Right lobe of liver (tissue), 4 donors: ENCODE measurements around the gene CLEC7A.

Experiments
- POLR2A ChIP-seq: fragments of 450-650 bp; IDR thresholded peaks from one replicate; pipeline ENCODE4 v1.6.1; 2017; ENCODE audit warnings: antibody characterized with exemption, mild to moderate bottlenecking
- TF ChIP-seq, protein P1 (sequence below), 4 donors: fragments of 200-600 bp in 3 of 4; fragments of 450-650 bp in 1 of 4; IDR thresholded peaks; one replicate each; pipeline versions ENCODE4 v1.5.1 to v1.8.0; 2016 to 2022; ENCODE audit warnings: antibody characterized with exemption in 4 of 4, mild to moderate bottlenecking in 2 of 4
- donor health status: DM: no; HTN: no; CAD: no.
- donor health status: DM: no; HTN: no; CAD: no.
- donor health status: DM: no; HTN: yes; CAD: no.

GRCh38 chr12:10101648-10102220 is 28.3 kb downstream of the CLEC7A start:
- TF ChIP-seq, protein P1, sequence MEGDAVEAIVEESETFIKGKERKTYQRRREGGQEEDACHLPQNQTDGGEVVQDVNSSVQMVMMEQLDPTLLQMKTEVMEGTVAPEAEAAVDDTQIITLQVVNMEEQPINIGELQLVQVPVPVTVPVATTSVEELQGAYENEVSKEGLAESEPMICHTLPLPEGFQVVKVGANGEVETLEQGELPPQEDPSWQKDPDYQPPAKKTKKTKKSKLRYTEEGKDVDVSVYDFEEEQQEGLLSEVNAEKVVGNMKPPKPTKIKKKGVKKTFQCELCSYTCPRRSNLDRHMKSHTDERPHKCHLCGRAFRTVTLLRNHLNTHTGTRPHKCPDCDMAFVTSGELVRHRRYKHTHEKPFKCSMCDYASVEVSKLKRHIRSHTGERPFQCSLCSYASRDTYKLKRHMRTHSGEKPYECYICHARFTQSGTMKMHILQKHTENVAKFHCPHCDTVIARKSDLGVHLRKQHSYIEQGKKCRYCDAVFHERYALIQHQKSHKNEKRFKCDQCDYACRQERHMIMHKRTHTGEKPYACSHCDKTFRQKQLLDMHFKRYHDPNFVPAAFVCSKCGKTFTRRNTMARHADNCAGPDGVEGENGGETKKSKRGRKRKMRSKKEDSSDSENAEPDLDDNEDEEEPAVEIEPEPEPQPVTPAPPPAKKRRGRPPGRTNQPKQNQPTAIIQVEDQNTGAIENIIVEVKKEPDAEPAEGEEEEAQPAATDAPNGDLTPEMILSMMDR (IDR thresholded peaks at IDR 0.05) = no peak
- no peak for TF ChIP-seq POLR2A
